Right lobe of liver (tissue), 6 donors: ENCODE results near the gene CCDC51. TPM values are rescaled to one million over a fixed set of nuclear protein-coding genes. Genes with fewer than 3 reads are reported as not detected.

ENCODE experiments used
- ATAC-seq, 4 donors: fragments of 200-7000 bp; cut with Tn5 transposase; one replicate each; pipeline ENCODE4 v1.9.1; 2020; ENCODE audit warnings: mild to moderate bottlenecking in 4 of 4, moderate library complexity in 4 of 4
- DNase-seq, 3 donors: peaks; one replicate each; pipeline ENCODE4 v3.0.0-alpha.2; 2020
- H3K27ac ChIP-seq, 3 donors: fragments of 200-600 bp; one replicate each; pipeline ENCODE4 v1.8.0; 2022
- H3K27me3 ChIP-seq, 2 donors: fragments of 200-600 bp; one replicate each; pipeline ENCODE4 v1.8.0; 2022
- H3K36me3 ChIP-seq, 4 donors: fragments of 200-600 bp; sonication (generic) in 1 of 4; one replicate each; pipeline versions ENCODE4 v1.5.1 to v1.8.0; 2017 to 2022; ENCODE audit warnings: control low read depth in 1 of 4
- H3K4me1 ChIP-seq, 4 donors: fragments of 200-600 bp; sonication (generic) in 1 of 4; one replicate each; pipeline versions ENCODE4 v1.5.1 to v1.8.0; 2017 to 2022; ENCODE audit warnings: control low read depth in 1 of 4
- H3K4me3 ChIP-seq, 3 donors: fragments of 200-600 bp; one replicate each; pipeline ENCODE4 v1.8.0; 2022
- H3K9me3 ChIP-seq, 4 donors: fragments of 200-600 bp; sonication (generic) in 1 of 4; one replicate each; pipeline versions ENCODE4 v1.5.1 to v1.8.0; 2017 to 2022; ENCODE audit warnings: control low read depth in 1 of 4
- POLR2A ChIP-seq: fragments of 450-650 bp; IDR thresholded peaks from one replicate; pipeline ENCODE4 v1.6.1; 2017; ENCODE audit warnings: antibody characterized with exemption, mild to moderate bottlenecking
- WGBS: methylation state at CpG from one replicate; pipeline ENCODE4 v1.1.6; 2018; ENCODE audit warnings: low coverage, low lambda C conversion rate; ENCODE audit not compliant: insufficient coverage; ENCODE audit errors: missing lambda C conversion rate; 5-methylcytosine and 5-hydroxymethylcytosine counted together
- intact Hi-C, 2 donors: fragments of 100-400 bp; cut with DNase I; formaldehyde crosslinking; loops; one replicate each; pipeline versions ENCODE4 v1.11.2 to v1.14.1; 2022
- total RNA-seq, 6 experiments: library from RNA; depleted of rRNA in 2 of 6; stranded (reverse); fragments of >200 nt in 2 of 6; fragmentation: NEBNext Ultra II Directional in 3 of 6; extraction: Animal tissue kit (Norgen Biotek cat#: 25700) in 3 of 6; gene quantifications; one replicate each; pipeline versions ENCODE4 v1.1.0 to v1.2.4, GENCODE V29; 2016 to 2023
- TF ChIP-seq, protein P1 (sequence below), 4 donors: fragments of 200-600 bp in 3 of 4; fragments of 450-650 bp in 1 of 4; IDR thresholded peaks; one replicate each; pipeline versions ENCODE4 v1.5.1 to v1.8.0; 2016 to 2022; ENCODE audit warnings: antibody characterized with exemption in 4 of 4, mild to moderate bottlenecking in 2 of 4
- donor health status: DM: no; HTN: yes; CAD: no.
- donor health status: DM: no; HTN: no; CAD: no.
- donor health status: DM: no; HTN: no; CAD: no.
- donor health status: DM: no; HTN: yes; CAD: no.
- donor health status: DM: no; HTN: yes; CAD: no.

Gene CCDC51
- total RNA-seq, 6 experiments from 2014 or later, result 5.9 to 16.0 (median 8.1) TPM

- H3K36me3 ChIP-seq, result peaks cover 0 to 76% (median 35%) of the 10 kb centered on the region in 4 donors
- H3K27ac ChIP-seq, result no peak overlapping the region
- no peak for ATAC-seq
- no peaks in the 10 kb centered on the region for H3K27me3 ChIP-seq
- TF ChIP-seq, protein P1, sequence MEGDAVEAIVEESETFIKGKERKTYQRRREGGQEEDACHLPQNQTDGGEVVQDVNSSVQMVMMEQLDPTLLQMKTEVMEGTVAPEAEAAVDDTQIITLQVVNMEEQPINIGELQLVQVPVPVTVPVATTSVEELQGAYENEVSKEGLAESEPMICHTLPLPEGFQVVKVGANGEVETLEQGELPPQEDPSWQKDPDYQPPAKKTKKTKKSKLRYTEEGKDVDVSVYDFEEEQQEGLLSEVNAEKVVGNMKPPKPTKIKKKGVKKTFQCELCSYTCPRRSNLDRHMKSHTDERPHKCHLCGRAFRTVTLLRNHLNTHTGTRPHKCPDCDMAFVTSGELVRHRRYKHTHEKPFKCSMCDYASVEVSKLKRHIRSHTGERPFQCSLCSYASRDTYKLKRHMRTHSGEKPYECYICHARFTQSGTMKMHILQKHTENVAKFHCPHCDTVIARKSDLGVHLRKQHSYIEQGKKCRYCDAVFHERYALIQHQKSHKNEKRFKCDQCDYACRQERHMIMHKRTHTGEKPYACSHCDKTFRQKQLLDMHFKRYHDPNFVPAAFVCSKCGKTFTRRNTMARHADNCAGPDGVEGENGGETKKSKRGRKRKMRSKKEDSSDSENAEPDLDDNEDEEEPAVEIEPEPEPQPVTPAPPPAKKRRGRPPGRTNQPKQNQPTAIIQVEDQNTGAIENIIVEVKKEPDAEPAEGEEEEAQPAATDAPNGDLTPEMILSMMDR (IDR thresholded peaks at IDR 0.05), result no peak
- 72% methylated on average over 8 of the region's 18 CpGs for WGBS
- H3K9me3 ChIP-seq, result no peaks in the 10 kb centered on the region
- intact Hi-C loops, result no loop called here
- no peaks in the 10 kb centered on the region for H3K4me1 ChIP-seq
- peak in 2 of 3 donors; percentile 5 to 34 for DNase-seq
- no peak overlapping the region for H3K4me3 ChIP-seq
Observed at GRCh38 chr3:48406443-48407431, 33.2 kb downstream of the CCDC51 start.

- TF ChIP-seq POLR2A, result no peak
- TF ChIP-seq, protein P1 (IDR thresholded peaks at IDR 0.05), result no peak
- DNase-seq, result no peak
- Histone ChIP-seq H3K4me1 (no peaks in the 10 kb centered on the region), H3K27ac (no peak overlapping the region), H3K36me3 (peaks cover 0 to 69% (median 31%) of the 10 kb centered on the region in 4 donors), H3K4me3 (no peak overlapping the region), H3K9me3 (no peaks in the 10 kb centered on the region), H3K27me3 (no peaks in the 10 kb centered on the region)
- intact Hi-C loops, result no loop called here
- 80% methylated on average over 1 of the region's 1 CpG for WGBS
- ATAC-seq, result no peak
Observed at GRCh38 chr3:48405971-48406370, 33.9 kb downstream of the CCDC51 start.

GRCh38 chr3:48405343-48405881 is 34.5 kb downstream of the CCDC51 start:
- TF ChIP-seq, protein P1 (IDR thresholded peaks at IDR 0.05), result no peak
- TF ChIP-seq POLR2A, result no peak
- DNase-seq (peak; percentile 15 to 55 (median 51)), ATAC-seq (no peak)
- peaks cover 0 to 63% (median 28%) of the 10 kb centered on the region in 4 donors for H3K36me3 ChIP-seq
- WGBS, result 40% methylated on average over 5 of the region's 13 CpGs
- no peaks in the 10 kb centered on the region for H3K9me3 ChIP-seq
- H3K4me1 ChIP-seq, result no peaks in the 10 kb centered on the region
- H3K4me3 ChIP-seq, result no peak overlapping the region
- intact Hi-C loops, result no loop called here
- H3K27me3 ChIP-seq, result no peaks in the 10 kb centered on the region
- no peak overlapping the region for H3K27ac ChIP-seq

- TF ChIP-seq, protein P1 (IDR thresholded peaks at IDR 0.05), result no peak
- no peak for TF ChIP-seq POLR2A
- Histone ChIP-seq H3K36me3 (peaks cover 0 to 56% (median 26%) of the 10 kb centered on the region in 4 donors), H3K4me1 (no peaks in the 10 kb centered on the region), H3K27ac (no peak overlapping the region), H3K27me3 (no peaks in the 10 kb centered on the region), H3K4me3 (no peak overlapping the region), H3K9me3 (no peaks in the 10 kb centered on the region)
- WGBS, result 64% methylated on average over 8 of the region's 21 CpGs
- DNase-seq (peak in 2 of 3 donors; percentile 12 to 48), ATAC-seq (no peak)
- intact Hi-C loops, result no loop called here
Observed at GRCh38 chr3:48404440-48405342, 35.2 kb downstream of the CCDC51 start.
